ENCODE measurements around the gene C19orf25.
"Not testable (repeated sequence)": the region's sequence is repeated elsewhere in the genome, so short reads cannot be mapped to it uniquely, and the experiment has no call there.

DNA sequence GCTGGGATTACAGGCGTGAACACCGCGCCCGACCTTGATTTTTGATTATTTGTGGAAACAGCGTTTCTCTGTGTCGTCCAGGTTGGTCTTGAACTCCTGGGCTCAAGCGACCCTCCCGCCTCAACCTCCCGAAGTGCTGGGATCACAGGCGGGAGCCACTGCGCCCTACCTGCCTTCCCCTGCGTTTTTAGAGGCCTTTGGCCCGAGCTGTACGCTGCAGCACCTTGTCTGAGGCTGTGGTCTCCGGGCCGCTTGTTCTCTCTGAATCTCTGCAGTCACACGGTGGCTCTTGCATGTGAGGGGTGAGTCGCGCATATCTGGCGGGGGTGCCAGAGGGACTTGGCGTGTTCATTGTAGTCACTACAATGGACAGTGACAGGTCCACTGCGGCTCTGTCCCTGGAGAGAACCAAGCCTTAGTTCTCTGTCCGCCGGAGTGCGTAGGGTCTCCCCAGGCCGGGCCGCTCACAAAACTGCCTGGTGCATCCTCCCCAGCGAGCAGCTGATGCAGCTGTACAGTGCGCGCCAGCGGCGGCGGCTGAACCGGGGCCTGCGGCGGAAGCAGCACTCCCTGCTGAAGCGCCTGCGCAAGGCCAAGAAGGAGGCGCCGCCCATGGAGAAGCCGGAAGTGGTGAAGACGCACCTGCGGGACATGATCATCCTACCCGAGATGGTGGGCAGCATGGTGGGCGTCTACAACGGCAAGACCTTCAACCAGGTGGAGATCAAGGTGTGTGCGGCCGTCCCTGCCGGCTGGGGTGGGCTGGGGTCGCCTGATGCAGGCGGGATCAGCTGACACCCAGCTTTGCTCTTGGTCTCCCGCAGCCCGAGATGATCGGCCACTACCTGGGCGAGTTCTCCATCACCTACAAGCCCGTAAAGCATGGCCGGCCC lies 39.2 kb downstream of the C19orf25 start:
- TF ChIP-seq, protein P1, sequence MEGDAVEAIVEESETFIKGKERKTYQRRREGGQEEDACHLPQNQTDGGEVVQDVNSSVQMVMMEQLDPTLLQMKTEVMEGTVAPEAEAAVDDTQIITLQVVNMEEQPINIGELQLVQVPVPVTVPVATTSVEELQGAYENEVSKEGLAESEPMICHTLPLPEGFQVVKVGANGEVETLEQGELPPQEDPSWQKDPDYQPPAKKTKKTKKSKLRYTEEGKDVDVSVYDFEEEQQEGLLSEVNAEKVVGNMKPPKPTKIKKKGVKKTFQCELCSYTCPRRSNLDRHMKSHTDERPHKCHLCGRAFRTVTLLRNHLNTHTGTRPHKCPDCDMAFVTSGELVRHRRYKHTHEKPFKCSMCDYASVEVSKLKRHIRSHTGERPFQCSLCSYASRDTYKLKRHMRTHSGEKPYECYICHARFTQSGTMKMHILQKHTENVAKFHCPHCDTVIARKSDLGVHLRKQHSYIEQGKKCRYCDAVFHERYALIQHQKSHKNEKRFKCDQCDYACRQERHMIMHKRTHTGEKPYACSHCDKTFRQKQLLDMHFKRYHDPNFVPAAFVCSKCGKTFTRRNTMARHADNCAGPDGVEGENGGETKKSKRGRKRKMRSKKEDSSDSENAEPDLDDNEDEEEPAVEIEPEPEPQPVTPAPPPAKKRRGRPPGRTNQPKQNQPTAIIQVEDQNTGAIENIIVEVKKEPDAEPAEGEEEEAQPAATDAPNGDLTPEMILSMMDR (IDR thresholded peaks at IDR 0.05; ENCODE audit: insufficient read depth, low read length): not testable (repeated sequence)
- TF ChIP-seq POLR2AphosphoS5 (IDR thresholded peaks at IDR 0.05; ENCODE audit: low read depth): peak; percentile 37
- TF ChIP-seq, protein P2, sequence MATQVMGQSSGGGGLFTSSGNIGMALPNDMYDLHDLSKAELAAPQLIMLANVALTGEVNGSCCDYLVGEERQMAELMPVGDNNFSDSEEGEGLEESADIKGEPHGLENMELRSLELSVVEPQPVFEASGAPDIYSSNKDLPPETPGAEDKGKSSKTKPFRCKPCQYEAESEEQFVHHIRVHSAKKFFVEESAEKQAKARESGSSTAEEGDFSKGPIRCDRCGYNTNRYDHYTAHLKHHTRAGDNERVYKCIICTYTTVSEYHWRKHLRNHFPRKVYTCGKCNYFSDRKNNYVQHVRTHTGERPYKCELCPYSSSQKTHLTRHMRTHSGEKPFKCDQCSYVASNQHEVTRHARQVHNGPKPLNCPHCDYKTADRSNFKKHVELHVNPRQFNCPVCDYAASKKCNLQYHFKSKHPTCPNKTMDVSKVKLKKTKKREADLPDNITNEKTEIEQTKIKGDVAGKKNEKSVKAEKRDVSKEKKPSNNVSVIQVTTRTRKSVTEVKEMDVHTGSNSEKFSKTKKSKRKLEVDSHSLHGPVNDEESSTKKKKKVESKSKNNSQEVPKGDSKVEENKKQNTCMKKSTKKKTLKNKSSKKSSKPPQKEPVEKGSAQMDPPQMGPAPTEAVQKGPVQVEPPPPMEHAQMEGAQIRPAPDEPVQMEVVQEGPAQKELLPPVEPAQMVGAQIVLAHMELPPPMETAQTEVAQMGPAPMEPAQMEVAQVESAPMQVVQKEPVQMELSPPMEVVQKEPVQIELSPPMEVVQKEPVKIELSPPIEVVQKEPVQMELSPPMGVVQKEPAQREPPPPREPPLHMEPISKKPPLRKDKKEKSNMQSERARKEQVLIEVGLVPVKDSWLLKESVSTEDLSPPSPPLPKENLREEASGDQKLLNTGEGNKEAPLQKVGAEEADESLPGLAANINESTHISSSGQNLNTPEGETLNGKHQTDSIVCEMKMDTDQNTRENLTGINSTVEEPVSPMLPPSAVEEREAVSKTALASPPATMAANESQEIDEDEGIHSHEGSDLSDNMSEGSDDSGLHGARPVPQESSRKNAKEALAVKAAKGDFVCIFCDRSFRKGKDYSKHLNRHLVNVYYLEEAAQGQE (IDR thresholded peaks at IDR 0.05; ENCODE audit: insufficient replicate concordance, low read depth): not testable (repeated sequence)
